Stimulated activated naive CD8-positive, alpha-beta T cell treated with anti-CD3 and anti-CD28 coated beads, Interleukin-15, Interleukin-2, amounts not matched to agents 100 ng/mL and 50 ng/mL, for 24 hours (primary cell): ENCODE measurements around the gene CCS.
"Not testable (repeated sequence)": the region's sequence is repeated elsewhere in the genome, so short reads cannot be mapped to it uniquely, and the experiment has no call there.

ENCODE experiments used
- H3K27ac Mint-ChIP-seq: one replicate; pipeline ENCODE4 v1.8.0; 2021; ENCODE audit warnings: mild to moderate bottlenecking, mixed read lengths
- H3K27me3 Mint-ChIP-seq: one replicate; pipeline ENCODE4 v1.8.0; 2021; ENCODE audit warnings: mixed read lengths
- H3K36me3 Mint-ChIP-seq: one replicate; pipeline ENCODE4 v1.8.0; 2021; ENCODE audit warnings: low read depth, mixed read lengths
- H3K4me1 Mint-ChIP-seq: one replicate; pipeline ENCODE4 v1.8.0; 2021; ENCODE audit warnings: low read depth, mixed read lengths
- H3K4me3 Mint-ChIP-seq: one replicate; pipeline ENCODE4 v1.8.0; 2021; ENCODE audit warnings: mild to moderate bottlenecking, mixed read lengths
- H3K9me3 Mint-ChIP-seq: one replicate; pipeline ENCODE4 v1.8.0; 2021; ENCODE audit warnings: mixed read lengths

The CCS gene

GRCh38 chr11:66598993-66599392 is 6.0 kb downstream of the CCS start:
- Mint-ChIP-seq H3K4me1 (peaks cover 22% of the 10 kb centered on the region), H3K4me3 (no peak overlapping the region), H3K27ac (no peak overlapping the region), H3K9me3 (no peaks in the 10 kb centered on the region), H3K36me3 (peaks cover 5% of the 10 kb centered on the region), H3K27me3 (no peaks in the 10 kb centered on the region)

DNA sequence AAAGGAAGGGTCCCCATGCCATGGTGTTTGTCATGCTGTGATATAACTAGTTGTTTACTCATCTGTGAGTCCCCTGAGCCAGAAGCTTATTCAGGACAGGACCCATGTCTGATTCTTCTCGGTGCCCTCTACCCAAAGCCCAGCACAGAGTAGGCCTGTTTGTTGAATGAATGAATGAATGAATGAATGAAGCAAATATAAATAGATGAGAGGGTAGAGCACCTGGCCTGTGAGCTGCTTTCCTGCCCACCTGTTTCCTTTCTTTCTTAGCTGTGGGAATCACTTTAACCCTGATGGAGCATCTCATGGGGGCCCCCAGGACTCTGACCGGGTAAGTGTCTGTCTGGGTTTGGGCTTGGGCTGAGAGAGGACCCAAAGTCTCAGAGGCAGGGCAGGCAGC is 7.2 kb downstream of the CCS start:
- Mint-ChIP-seq H3K36me3 (peaks cover 17% of the 10 kb centered on the region), H3K4me1 (peaks cover 14% of the 10 kb centered on the region), H3K9me3 (no peaks in the 10 kb centered on the region), H3K27ac (no peak overlapping the region), H3K27me3 (no peaks in the 10 kb centered on the region), H3K4me3 (no peak overlapping the region)

DNA sequence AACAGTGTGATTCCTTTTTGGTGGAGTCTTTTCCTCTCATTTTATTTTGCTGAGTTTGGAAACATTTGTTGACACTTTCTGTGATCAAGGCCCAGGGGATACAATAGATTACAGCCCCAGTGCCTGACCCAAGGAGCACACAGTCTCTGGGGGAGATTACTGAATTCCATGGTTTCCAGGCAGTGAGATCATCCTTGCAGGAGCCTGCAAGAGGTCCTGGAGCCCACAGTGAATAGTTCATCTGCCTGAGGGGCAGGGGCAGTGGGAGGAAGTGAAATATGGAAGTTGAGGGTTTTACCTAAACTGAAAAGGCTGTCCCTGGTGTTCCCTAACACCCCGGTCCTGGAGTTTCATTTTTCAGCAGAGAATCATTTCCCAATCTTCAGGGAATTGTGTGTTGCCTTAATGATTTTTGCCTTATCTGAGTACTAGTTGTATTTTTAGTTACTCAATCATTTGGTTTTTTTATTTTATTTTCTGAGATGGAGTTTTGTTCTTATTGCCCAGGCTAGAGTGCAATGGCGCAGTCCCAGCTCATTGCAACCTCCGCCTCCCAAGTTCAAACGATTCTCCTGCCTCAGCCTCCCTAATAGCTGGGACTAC is 7.7 kb downstream of the CCS start:
- Mint-ChIP-seq H3K36me3 (peaks cover 20% of the 10 kb centered on the region), H3K27me3 (no peaks in the 10 kb centered on the region), H3K4me3 (no peak overlapping the region), H3K9me3 (no peaks in the 10 kb centered on the region), H3K27ac (no peak overlapping the region), H3K4me1 (peaks cover 9% of the 10 kb centered on the region)

DNA sequence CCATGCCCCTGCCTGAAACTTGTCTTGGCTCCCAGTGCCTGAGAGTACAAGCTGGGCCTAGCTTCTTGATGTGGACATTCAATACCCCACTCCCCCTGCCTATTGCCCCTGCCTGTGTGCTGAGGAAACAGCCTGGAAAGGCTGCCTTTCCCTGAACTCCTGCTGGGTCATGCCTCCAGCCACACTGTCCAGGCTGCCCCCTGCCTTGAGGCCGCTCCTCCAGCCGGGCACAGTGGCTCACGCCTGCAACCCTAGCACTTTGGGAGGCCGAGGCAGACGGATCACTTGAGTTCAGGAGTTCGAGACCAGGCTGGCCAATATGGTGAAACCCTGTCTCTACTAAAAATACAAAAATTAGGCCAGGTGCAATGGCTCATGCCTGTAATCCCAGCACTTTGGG is 10.1 kb downstream of the CCS start:
- H3K36me3 Mint-ChIP-seq, result peaks cover 20% of the 10 kb centered on the region
- peaks cover 9% of the 10 kb centered on the region for H3K4me1 Mint-ChIP-seq
- no peaks in the 10 kb centered on the region for H3K27me3 Mint-ChIP-seq
- no peaks in the 10 kb centered on the region for H3K9me3 Mint-ChIP-seq
- no peak overlapping the region for H3K4me3 Mint-ChIP-seq
- no peak overlapping the region for H3K27ac Mint-ChIP-seq

DNA sequence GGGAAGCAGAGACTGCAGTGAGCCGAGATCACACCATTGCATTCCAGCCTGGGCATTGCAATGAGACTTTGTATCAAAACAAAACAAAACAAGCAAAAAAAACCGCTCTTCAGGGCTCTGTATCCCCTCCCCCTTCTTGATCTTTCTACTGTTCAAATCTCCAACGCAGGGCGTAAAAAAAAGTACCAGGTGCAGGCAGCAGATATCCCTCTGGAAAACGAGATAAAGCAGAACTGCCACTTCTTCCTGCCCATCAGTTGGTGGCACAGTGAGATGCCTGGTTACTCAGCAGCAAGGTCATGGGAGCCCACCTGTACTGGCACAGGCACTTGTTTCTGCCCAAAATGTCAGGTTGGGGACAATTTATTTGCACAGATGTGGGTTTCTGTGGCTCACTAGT is 11.2 kb downstream of the CCS start:
- Mint-ChIP-seq H3K9me3 (no peaks in the 10 kb centered on the region), H3K4me1 (peaks cover 9% of the 10 kb centered on the region), H3K36me3 (peaks cover 20% of the 10 kb centered on the region), H3K4me3 (no peak overlapping the region), H3K27me3 (no peaks in the 10 kb centered on the region), H3K27ac (no peak overlapping the region)

DNA sequence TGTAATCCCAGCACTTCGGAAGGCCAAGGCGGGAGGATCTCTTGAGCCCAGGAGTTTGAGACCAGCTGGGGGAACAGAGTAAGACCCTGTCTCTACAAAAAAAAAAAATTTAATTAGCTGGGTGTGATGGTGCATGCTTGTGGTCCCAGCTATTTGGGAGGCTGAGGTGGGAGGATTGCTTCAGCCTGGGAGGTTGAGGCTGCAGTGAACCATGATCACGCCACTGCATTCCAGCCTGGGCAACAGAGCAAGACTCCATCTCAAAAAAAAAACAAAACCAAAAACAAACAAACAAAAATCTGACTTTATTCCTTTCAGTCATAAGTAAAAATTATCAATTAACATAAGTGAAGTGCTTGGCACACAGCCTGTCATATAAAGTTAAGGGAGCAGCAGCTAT is 13.6 kb downstream of the CCS start:
- H3K4me1 Mint-ChIP-seq, result peaks cover 19% of the 10 kb centered on the region
- H3K9me3 Mint-ChIP-seq, H3K27me3 Mint-ChIP-seq, H3K4me3 Mint-ChIP-seq, H3K27ac Mint-ChIP-seq: not testable (repeated sequence)
- H3K36me3 Mint-ChIP-seq, result peaks cover 20% of the 10 kb centered on the region

DNA sequence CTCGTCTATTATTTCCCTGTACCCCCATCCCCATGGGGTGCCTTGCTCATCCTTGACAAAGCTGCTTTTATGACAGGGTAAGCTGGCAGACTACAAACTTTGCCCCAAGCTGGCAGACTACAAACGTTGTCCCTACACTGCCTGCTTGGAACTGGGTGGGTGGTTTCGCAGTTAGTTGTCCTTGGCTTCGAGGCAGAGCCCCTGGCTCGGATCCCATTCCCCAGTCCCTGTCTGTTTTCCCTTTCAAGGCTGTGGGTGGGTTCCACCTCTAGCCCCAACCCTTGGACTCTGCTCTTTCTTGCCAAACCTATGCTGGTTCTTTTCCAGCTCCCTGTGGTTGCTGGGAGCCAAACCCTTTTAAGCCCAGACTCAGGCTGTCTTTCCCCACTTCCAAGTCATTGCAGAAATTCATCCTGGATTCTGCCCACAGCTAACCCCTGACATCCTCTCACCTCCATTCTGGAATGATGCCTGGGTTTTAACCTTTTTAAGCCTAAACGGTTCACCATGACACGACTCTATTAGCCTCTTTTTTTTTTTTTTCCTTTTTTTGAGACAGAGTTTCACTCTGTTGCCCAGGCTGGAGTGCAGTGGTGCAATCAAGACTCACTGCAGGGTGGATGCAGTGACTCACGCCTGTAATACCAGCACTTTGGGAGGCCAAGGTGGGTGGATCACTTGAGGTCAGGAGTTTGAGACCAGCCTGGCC is 14.3 kb downstream of the CCS start:
- no peaks in the 10 kb centered on the region for H3K27me3 Mint-ChIP-seq
- H3K27ac Mint-ChIP-seq, result no peak overlapping the region
- H3K4me1 Mint-ChIP-seq, result peaks cover 19% of the 10 kb centered on the region
- no peaks in the 10 kb centered on the region for H3K9me3 Mint-ChIP-seq
- H3K36me3 Mint-ChIP-seq, result peaks cover 17% of the 10 kb centered on the region
- H3K4me3 Mint-ChIP-seq, result no peak overlapping the region

GRCh38 chr11:66609721-66610617 is 17.0 kb downstream of the CCS start:
- H3K27ac Mint-ChIP-seq, result peak overlapping the region; percentile 11
- H3K9me3 Mint-ChIP-seq, result no peaks in the 10 kb centered on the region
- no peak overlapping the region for H3K4me3 Mint-ChIP-seq
- peaks cover 6% of the 10 kb centered on the region for H3K36me3 Mint-ChIP-seq
- peaks cover 22% of the 10 kb centered on the region for H3K4me1 Mint-ChIP-seq
- H3K27me3 Mint-ChIP-seq, result no peaks in the 10 kb centered on the region

DNA sequence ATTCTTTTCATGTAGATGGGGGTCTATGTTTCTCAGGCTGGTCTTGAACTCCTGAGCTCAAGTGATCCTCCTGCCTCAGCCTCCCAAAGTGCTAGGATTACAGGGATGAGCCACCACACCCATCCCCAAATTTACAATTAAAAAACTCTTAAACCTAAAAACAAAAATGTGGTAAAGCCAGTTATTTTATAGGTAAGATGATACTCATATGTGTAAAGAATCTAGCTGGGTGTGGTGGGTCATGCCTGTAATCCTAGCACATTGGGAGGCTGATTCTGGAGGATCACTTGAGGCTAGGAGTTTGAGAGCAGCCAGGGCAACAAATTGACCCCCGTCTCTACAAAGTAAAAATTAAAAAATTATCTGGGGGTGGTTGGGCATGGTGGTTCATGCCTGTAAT is 19.5 kb downstream of the CCS start:
- Mint-ChIP-seq H3K27me3 (no peaks in the 10 kb centered on the region), H3K36me3 (peaks cover 10% of the 10 kb centered on the region), H3K9me3 (no peaks in the 10 kb centered on the region), H3K4me3 (no peak overlapping the region), H3K27ac (no peak overlapping the region), H3K4me1 (peaks cover 29% of the 10 kb centered on the region)

DNA sequence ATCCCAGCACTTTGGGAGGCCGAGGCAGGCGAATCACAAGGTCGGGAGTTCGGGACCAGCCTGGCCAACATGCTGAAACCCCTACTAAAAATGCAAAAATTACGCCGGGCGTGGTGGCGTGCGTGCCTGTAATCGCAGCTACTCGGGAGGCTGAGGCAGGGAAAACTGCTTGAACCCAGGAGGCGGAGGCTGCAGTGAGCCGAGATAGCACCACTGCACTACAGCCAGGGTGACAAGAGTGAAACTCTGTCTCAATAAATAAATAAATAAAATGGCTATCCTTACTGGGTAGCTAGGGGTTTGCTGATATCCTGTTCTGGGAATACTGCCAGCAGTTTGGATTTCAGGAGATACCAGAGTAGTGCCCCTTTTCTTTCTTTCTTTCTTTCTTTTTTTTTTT is 21.1 kb downstream of the CCS start:
- H3K4me1 Mint-ChIP-seq, result peaks cover 42% of the 10 kb centered on the region
- no peaks in the 10 kb centered on the region for H3K9me3 Mint-ChIP-seq
- peaks cover 26% of the 10 kb centered on the region for H3K36me3 Mint-ChIP-seq
- no peak overlapping the region for H3K4me3 Mint-ChIP-seq
- H3K27me3 Mint-ChIP-seq, result no peaks in the 10 kb centered on the region
- H3K27ac Mint-ChIP-seq, result no peak overlapping the region

DNA sequence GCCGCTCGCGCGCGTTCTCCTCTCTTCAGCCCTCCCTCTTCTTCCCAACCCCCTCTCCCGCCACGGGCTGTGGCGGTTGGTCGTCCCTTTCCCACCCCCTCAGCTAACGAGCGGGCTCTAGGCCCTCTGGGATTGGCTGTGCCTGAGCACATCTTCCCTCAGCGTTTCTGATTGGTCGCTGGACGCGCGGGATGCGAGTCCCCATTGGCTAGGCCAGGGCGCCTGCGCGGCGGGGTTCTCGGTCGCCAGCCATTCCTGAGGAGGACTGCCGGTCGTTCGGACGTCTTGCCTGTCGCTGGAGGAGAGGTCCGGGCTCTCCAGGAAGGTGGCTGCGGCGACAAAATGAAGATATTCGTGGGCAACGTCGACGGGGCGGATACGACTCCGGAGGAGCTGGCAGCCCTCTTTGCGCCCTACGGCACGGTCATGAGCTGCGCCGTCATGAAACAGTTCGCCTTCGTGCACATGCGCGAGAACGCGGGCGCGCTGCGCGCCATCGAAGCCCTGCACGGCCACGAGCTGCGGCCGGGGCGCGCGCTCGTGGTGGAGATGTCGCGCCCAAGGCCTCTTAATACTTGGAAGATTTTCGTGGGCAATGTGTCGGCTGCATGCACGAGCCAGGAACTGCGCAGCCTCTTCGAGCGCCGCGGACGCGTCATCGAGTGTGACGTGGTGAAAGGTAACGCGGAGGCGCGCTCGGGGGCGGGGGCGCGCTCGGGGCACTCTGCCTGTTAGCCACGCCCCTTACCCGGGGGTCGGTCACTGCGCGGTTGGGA is 23.6 kb downstream of the CCS start, which contains the start of gene RBM14:
RBM14 (plus strand) TSS at position 252 of the 776 bp plus-strand sequence; CDS start at position 343, 91 bp downstream.
- H3K4me1 Mint-ChIP-seq, result peaks cover 47% of the 10 kb centered on the region
- H3K4me3 Mint-ChIP-seq, result peak within 1 kb of the TSS; percentile 96

GRCh38 chr11:66617155-66617834 is 24.3 kb downstream of the CCS start:
- H3K4me3 Mint-ChIP-seq, result peak overlapping the region; percentile 96
- peak overlapping the region; percentile 98 for H3K27ac Mint-ChIP-seq
- peaks cover 55% of the 10 kb centered on the region for H3K36me3 Mint-ChIP-seq
- no peaks in the 10 kb centered on the region for H3K9me3 Mint-ChIP-seq
- H3K27me3 Mint-ChIP-seq, result no peaks in the 10 kb centered on the region
- peaks cover 54% of the 10 kb centered on the region for H3K4me1 Mint-ChIP-seq

More for the DNA sequence above, 23.6 kb downstream of the CCS start, which contains the start of gene RBM14:
- H3K27me3 Mint-ChIP-seq, result no peaks in the 10 kb centered on the region
- peaks cover 48% of the 10 kb centered on the region for H3K36me3 Mint-ChIP-seq
- peak within 1 kb of the TSS; percentile 98 for H3K27ac Mint-ChIP-seq
- H3K9me3 Mint-ChIP-seq, result no peaks in the 10 kb centered on the region

DNA sequence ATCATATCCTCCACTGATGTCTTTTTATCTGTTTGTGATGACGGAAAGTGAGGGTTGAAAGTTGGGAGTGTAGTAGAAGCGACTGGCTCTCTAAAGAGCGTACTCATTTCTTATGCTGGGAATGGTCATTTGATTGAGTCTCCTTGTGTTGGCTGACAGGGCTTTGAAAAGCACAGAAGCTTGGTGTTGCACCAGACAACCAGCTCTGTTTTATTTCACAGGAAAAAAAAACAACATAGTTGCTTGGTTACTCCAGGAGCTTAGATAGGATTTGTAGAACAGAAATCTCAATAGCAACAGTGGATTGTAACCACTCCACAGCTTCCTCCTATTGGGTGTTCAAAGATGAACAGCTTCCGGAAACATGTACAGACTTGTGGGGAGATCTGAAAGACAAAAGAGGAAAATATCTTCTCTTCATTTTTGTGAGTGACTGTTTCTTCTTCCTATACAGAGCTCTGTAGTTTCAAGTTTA is 26.1 kb downstream of the CCS start:
- peak overlapping the region; percentile 96 for H3K4me3 Mint-ChIP-seq
- H3K27me3 Mint-ChIP-seq, result no peaks in the 10 kb centered on the region
- peaks cover 74% of the 10 kb centered on the region for H3K36me3 Mint-ChIP-seq
- peaks cover 72% of the 10 kb centered on the region for H3K4me1 Mint-ChIP-seq
- peak overlapping the region; percentile 98 for H3K27ac Mint-ChIP-seq
- no peaks in the 10 kb centered on the region for H3K9me3 Mint-ChIP-seq

GRCh38 chr11:66624450-66624849 is 31.5 kb downstream of the CCS start:
- no peak overlapping the region for H3K27ac Mint-ChIP-seq
- peaks cover 72% of the 10 kb centered on the region for H3K4me1 Mint-ChIP-seq
- no peaks in the 10 kb centered on the region for H3K9me3 Mint-ChIP-seq
- H3K36me3 Mint-ChIP-seq, result peaks cover 84% of the 10 kb centered on the region
- H3K4me3 Mint-ChIP-seq, result no peak overlapping the region
- no peaks in the 10 kb centered on the region for H3K27me3 Mint-ChIP-seq
